ENCODE measurements around the gene EXOC1L. TPM values are rescaled to one million over a fixed set of nuclear protein-coding genes. Genes with fewer than 3 reads are reported as not detected.
A peak's percentile ranks its signal among the peaks of the same experiment; 100 is the strongest.
"Not testable (repeated sequence)": the region's sequence is repeated elsewhere in the genome, so short reads cannot be mapped to it uniquely, and the experiment has no call there.

EXOC1L gene
- total RNA-seq, 1 donor from 2014 or later = not detected

- H3K4me3 Mint-ChIP-seq (ENCODE audit: low read depth); H3K27me3 Mint-ChIP-seq (ENCODE audit: low read depth); DNase-seq (ENCODE audit: low spot score); H3K4me1 Mint-ChIP-seq (ENCODE audit: low read depth); H3K9me3 Mint-ChIP-seq; H3K36me3 Mint-ChIP-seq (ENCODE audit: low read depth); H3K27ac Mint-ChIP-seq; intact Hi-C loops (cut with micrococcal nuclease): not testable (repeated sequence)
Observed at GRCh38 chr4:55841373-55842239, 22.0 kb downstream of the EXOC1L start.

DNA sequence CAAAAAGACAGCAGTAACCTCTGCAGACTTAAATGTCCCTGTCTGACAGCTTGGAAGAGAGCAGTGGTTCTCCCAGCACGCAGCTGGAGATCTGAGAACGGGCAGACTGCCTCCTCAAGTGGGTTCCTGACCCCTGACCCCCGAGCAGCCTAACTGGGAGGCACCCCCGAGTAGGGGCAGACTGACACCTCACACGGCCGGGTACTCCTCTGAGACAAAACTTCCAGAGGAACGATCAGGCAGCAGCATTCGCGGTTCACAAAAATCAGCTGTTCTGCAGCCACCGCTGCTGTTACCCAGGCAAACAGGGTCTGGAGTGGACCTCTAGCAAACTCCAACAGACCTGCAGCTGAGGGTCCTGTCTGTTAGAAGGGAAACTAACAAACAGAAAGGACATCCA, 22.7 kb downstream of the EXOC1L start:
- H3K4me3 Mint-ChIP-seq (ENCODE audit: low read depth); DNase-seq (ENCODE audit: low spot score); H3K27ac Mint-ChIP-seq; intact Hi-C loops (cut with micrococcal nuclease); H3K36me3 Mint-ChIP-seq (ENCODE audit: low read depth); H3K27me3 Mint-ChIP-seq (ENCODE audit: low read depth); H3K4me1 Mint-ChIP-seq (ENCODE audit: low read depth); H3K9me3 Mint-ChIP-seq: not testable (repeated sequence)

DNA sequence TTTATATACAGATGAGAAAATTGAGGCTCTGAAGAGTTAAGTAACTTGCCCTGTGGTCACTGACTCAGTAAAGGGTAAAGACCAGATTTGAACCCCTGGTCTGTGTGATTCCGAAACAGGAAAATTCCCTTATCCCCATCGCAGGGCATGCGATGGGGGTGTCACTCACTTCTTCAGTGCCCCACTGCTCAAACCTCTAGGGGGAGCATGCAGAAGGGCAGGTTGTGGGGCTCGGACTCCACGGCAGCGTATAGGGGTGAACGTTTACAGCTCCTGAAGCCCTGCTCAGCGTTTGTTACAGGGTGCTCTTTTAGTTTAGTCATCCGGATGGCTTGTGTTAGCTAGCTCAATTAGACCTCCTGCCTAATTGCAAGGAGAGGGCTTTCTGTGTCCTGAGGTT, 30.1 kb downstream of the EXOC1L start:
- Mint-ChIP-seq H3K4me3 (ENCODE audit: low read depth) (no peak overlapping the region), H3K27me3 (ENCODE audit: low read depth) (no peaks in the 10 kb centered on the region), H3K36me3 (ENCODE audit: low read depth) (peaks cover 4% of the 10 kb centered on the region), H3K9me3 (peaks cover 5% of the 10 kb centered on the region), H3K4me1 (ENCODE audit: low read depth) (peaks cover 20% of the 10 kb centered on the region), H3K27ac (no peak overlapping the region)
- DNase-seq (ENCODE audit: low spot score) = no peak
- intact Hi-C loops (cut with micrococcal nuclease) = loop anchor here (5.0 kb wide), 3 partner anchors 302 to 502 kb away; partner anchors contain the start of genes CLOCK, SRD5A3 and TMEM165

DNA sequence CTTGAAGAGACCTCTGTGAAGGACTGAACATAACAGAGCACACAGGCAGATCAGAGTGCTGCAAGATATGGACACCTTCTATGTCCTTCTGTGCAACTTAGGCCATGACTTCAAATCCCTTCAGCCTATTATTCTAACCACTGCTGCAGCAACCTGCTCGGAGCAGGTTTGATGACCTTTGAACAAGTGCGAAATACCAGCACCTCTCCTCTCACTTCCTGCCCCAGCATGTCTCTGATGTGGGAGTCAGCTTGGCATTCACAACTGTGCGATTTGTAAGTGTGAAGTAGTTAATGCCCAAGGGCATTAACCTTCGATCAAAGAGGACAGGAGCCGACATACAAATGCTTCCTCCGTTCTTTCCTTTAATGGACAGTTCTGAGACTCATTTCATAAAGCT, 32.3 kb downstream of the EXOC1L start:
- Mint-ChIP-seq H3K4me3 (ENCODE audit: low read depth) (peak overlapping the region; percentile 18), H3K9me3 (peaks cover 7% of the 10 kb centered on the region), H3K36me3 (ENCODE audit: low read depth) (peaks cover 7% of the 10 kb centered on the region), H3K27me3 (ENCODE audit: low read depth) (no peaks in the 10 kb centered on the region), H3K27ac (no peak overlapping the region), H3K4me1 (ENCODE audit: low read depth) (peaks cover 20% of the 10 kb centered on the region)
- intact Hi-C loops (cut with micrococcal nuclease) = loop anchor here (2.0 to 5.0 kb wide), 4 partner anchors 97 to 505 kb away; partner anchors contain the start of genes CEP135, CLOCK, SRD5A3 and TMEM165
- DNase-seq (ENCODE audit: low spot score) = no peak

GRCh38 chr4:55853484-55854046, 34.0 kb downstream of the EXOC1L start, which contains the start of gene EXOC1:
Gene EXOC1, plus strand, starts transcription at chr4:55853648. Its CDS starts 4,676 bp downstream, at chr4:55858324.
- Mint-ChIP-seq H3K4me3 (ENCODE audit: low read depth) (peak within 1 kb of the TSS; percentile 18), H3K36me3 (ENCODE audit: low read depth) (peaks cover 20% of the 10 kb centered on the region), H3K27ac (peak within 1 kb of the TSS; percentile 89), H3K9me3 (peaks cover 12% of the 10 kb centered on the region), H3K27me3 (ENCODE audit: low read depth) (no peaks in the 10 kb centered on the region), H3K4me1 (ENCODE audit: low read depth) (peaks cover 20% of the 10 kb centered on the region)
- peak; percentile 94 for DNase-seq (ENCODE audit: low spot score)
- intact Hi-C loops (cut with micrococcal nuclease) = loop anchor here (1.0 to 5.0 kb wide), 6 partner anchors 13 to 506 kb away; partner anchors contain the start of genes CEP135, CLOCK, SRD5A3 and TMEM165

GRCh38 chr4:55854129-55854528, 34.5 kb downstream of the EXOC1L start:
- Mint-ChIP-seq H3K9me3 (peaks cover 12% of the 10 kb centered on the region), H3K4me1 (ENCODE audit: low read depth) (peaks cover 20% of the 10 kb centered on the region), H3K36me3 (ENCODE audit: low read depth) (peaks cover 26% of the 10 kb centered on the region), H3K4me3 (ENCODE audit: low read depth) (no peak overlapping the region), H3K27ac (peak overlapping the region; percentile 54), H3K27me3 (ENCODE audit: low read depth) (no peaks in the 10 kb centered on the region)
- intact Hi-C loops (cut with micrococcal nuclease) = loop anchor here (5.0 kb wide), 3 partner anchors 307 to 507 kb away; partner anchors contain the start of genes CLOCK, SRD5A3 and TMEM165
- no peak for DNase-seq (ENCODE audit: low spot score)

GRCh38 chr4:55857586-55857985, 38.0 kb downstream of the EXOC1L start:
- no peak for DNase-seq (ENCODE audit: low spot score)
- Mint-ChIP-seq H3K4me3 (ENCODE audit: low read depth) (no peak overlapping the region), H3K36me3 (ENCODE audit: low read depth) (peaks cover 41% of the 10 kb centered on the region), H3K27ac (no peak overlapping the region), H3K27me3 (ENCODE audit: low read depth) (no peaks in the 10 kb centered on the region), H3K4me1 (ENCODE audit: low read depth) (peaks cover 7% of the 10 kb centered on the region), H3K9me3 (peaks cover 8% of the 10 kb centered on the region)
- intact Hi-C loops (cut with micrococcal nuclease) = no loop called here

DNA sequence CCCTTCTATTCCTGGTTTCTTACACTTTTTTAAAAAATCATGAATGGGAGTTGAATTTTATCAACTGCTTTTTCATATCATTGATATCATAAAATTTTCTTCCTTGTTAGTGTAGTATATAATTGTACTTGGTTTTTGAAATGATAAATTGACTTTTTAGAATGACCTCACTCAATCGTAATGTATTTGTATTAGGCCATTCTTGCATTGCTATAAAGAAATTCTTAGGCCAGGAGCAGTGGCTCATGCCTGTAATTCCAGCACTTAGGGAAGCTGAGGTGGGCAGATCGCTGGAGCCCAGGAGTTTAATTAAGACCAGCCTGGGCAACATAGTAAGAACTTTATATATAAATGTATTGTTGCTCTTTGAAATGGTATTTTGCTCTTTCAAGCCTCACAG, 40.1 kb downstream of the EXOC1L start:
- H3K27me3 Mint-ChIP-seq (ENCODE audit: low read depth) = no peaks in the 10 kb centered on the region
- no peak overlapping the region for H3K27ac Mint-ChIP-seq
- peaks cover 3% of the 10 kb centered on the region for H3K4me1 Mint-ChIP-seq (ENCODE audit: low read depth)
- no peak overlapping the region for H3K4me3 Mint-ChIP-seq (ENCODE audit: low read depth)
- intact Hi-C loops (cut with micrococcal nuclease) = no loop called here
- no peak for DNase-seq (ENCODE audit: low spot score)
- peaks cover 45% of the 10 kb centered on the region for H3K36me3 Mint-ChIP-seq (ENCODE audit: low read depth)
- H3K9me3 Mint-ChIP-seq = peaks cover 8% of the 10 kb centered on the region

GRCh38 chr4:55864577-55865223, 45.1 kb downstream of the EXOC1L start:
- Mint-ChIP-seq H3K9me3 (no peaks in the 10 kb centered on the region), H3K36me3 (ENCODE audit: low read depth) (peaks cover 45% of the 10 kb centered on the region), H3K4me1 (ENCODE audit: low read depth) (peaks cover 23% of the 10 kb centered on the region), H3K4me3 (ENCODE audit: low read depth) (no peak overlapping the region), H3K27ac (no peak overlapping the region), H3K27me3 (ENCODE audit: low read depth) (no peaks in the 10 kb centered on the region)
- no peak for DNase-seq (ENCODE audit: low spot score)
- intact Hi-C loops (cut with micrococcal nuclease) = loop anchor here (5.0 kb wide), 1 partner anchor 317 kb away; the partner anchor contains the start of gene CLOCK

- Mint-ChIP-seq H3K36me3 (ENCODE audit: low read depth) (peaks cover 47% of the 10 kb centered on the region), H3K9me3 (no peaks in the 10 kb centered on the region), H3K27ac (peak overlapping the region; percentile 40), H3K4me3 (ENCODE audit: low read depth) (no peak overlapping the region), H3K4me1 (ENCODE audit: low read depth) (peaks cover 23% of the 10 kb centered on the region), H3K27me3 (ENCODE audit: low read depth) (no peaks in the 10 kb centered on the region)
- intact Hi-C loops (cut with micrococcal nuclease) = loop anchor here (5.0 kb wide), 1 partner anchor 318 kb away; the partner anchor contains the start of gene CLOCK
- no peak for DNase-seq (ENCODE audit: low spot score)
Observed at GRCh38 chr4:55865228-55865806, 45.7 kb downstream of the EXOC1L start.

DNA sequence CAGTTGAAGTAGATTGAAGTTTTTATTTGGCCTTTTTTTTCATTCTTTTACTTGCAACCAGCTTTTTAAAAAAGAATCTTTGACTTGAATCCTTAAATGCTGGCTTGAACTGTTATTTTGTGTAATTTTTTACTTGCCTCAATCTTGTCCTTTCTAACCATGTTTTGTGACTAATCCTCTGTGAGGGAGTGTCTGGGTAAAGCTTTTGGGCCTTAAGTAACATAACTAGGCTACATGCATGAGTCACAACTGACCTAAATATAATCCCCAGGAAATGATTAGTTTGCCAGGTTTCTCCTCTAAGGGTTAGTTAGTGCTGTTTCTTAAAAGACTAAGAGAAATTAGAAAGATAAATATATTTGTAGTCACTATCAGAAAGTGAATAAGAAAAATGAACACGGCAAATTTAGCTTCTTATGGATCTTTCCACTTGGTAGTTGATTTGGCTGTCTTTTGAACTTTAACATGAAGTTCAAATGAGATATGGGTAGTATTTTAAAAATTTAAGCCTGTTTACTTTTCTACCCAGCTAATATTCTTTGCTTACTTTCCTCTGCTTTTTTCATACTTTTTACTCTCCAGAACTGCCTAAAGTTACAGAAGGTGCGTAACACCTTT, 46.8 kb downstream of the EXOC1L start:
- no peaks in the 10 kb centered on the region for H3K27me3 Mint-ChIP-seq (ENCODE audit: low read depth)
- peaks cover 52% of the 10 kb centered on the region for H3K36me3 Mint-ChIP-seq (ENCODE audit: low read depth)
- no peaks in the 10 kb centered on the region for H3K9me3 Mint-ChIP-seq
- DNase-seq (ENCODE audit: low spot score) = no peak
- H3K4me1 Mint-ChIP-seq (ENCODE audit: low read depth) = peaks cover 24% of the 10 kb centered on the region
- no peak overlapping the region for H3K4me3 Mint-ChIP-seq (ENCODE audit: low read depth)
- intact Hi-C loops (cut with micrococcal nuclease) = loop anchor here (1.0 to 5.0 kb wide), 2 partner anchors 13 to 319 kb away; partner anchors contain the start of genes CLOCK and EXOC1
- H3K27ac Mint-ChIP-seq = peak overlapping the region; percentile 55
